HFFc6 (cell line): ENCODE data around the gene ELOVL2. TPM values are rescaled to one million over a fixed set of nuclear protein-coding genes. Genes with fewer than 3 reads are reported as not detected.

Experiments
- DNase-seq: peaks from one replicate; pipeline ENCODE4 v3.0.0-alpha.2; 2018
- H3K27ac Mint-ChIP-seq: 2 replicates; pipeline ENCODE4 v1.8.0; 2020; ENCODE audit warnings: mild to moderate bottlenecking, mixed read lengths
- H3K27me3 Mint-ChIP-seq: 2 replicates; pipeline ENCODE4 v1.8.0; 2021; ENCODE audit warnings: mild to moderate bottlenecking, moderate library complexity, mixed read lengths; ENCODE audit not compliant: insufficient read depth
- H3K36me3 Mint-ChIP-seq: 2 replicates; pipeline ENCODE4 v1.8.0; 2021; ENCODE audit warnings: low read depth, mixed read lengths
- H3K4me1 Mint-ChIP-seq: 2 replicates; pipeline ENCODE4 v1.8.0; 2020; ENCODE audit warnings: low read depth, mixed read lengths
- H3K4me3 Mint-ChIP-seq: 2 replicates; pipeline ENCODE4 v1.8.0; 2020; ENCODE audit warnings: mild to moderate bottlenecking, moderate library complexity, mixed read lengths
- H3K9me3 Mint-ChIP-seq: 2 replicates; pipeline ENCODE4 v1.8.0; 2020; ENCODE audit warnings: mild to moderate bottlenecking, mixed read lengths
- total RNA-seq, 6 experiments: library from RNA; stranded (reverse); fragmentation: NEBNext Ultra II Directional; extraction: Animal tissue kit (Norgen Biotek cat#: 25700); gene quantifications; 2 replicates in 1 of 6; 3 replicates in 5 of 6; pipeline ENCODE4 v1.2.3, GENCODE V29; 2021
- TF ChIP-seq, protein P1 (sequence below): fragments of 200-600 bp; sonication (generic); IDR thresholded peaks from 2 replicates; pipeline ENCODE4 v1.5.0; 2021; ENCODE audit warnings: antibody characterized with exemption, mild to moderate bottlenecking

Gene ELOVL2
- total RNA-seq, 6 experiments from 2014 or later: 0.05 to 0.09 (median 0.05) TPM; not detected in 3

DNA sequence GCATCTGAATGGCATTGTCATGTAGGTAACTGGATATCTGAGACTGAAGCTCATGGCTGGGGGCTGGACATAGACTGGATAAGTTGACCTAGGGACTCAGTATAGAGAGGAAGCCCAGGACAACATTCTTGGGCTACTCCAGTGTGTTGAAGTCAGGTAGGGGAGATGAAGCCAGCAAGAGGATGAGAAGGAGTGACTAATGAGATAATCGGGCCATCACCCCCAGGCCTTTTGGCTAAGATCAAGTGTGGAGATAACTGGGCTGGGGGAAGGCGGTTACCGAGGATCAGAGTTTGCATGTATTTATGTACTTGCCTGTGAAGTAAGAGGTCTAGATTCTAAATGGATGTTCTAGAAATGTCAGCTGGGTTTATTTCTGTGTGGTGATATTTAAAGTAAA is 73.4 kb downstream of the ELOVL2 start:
- no peak overlapping the region for H3K27ac Mint-ChIP-seq
- H3K4me3 Mint-ChIP-seq: no peak overlapping the region
- H3K27me3 Mint-ChIP-seq: peaks cover 3% of the 10 kb centered on the region; the same call in 1 of the 2 replicates
- H3K9me3 Mint-ChIP-seq: peaks cover 15% of the 10 kb centered on the region
- no peaks in the 10 kb centered on the region for H3K36me3 Mint-ChIP-seq
- DNase-seq: no peak
- H3K4me1 Mint-ChIP-seq: peaks cover 6% of the 10 kb centered on the region
- TF ChIP-seq, protein P1, sequence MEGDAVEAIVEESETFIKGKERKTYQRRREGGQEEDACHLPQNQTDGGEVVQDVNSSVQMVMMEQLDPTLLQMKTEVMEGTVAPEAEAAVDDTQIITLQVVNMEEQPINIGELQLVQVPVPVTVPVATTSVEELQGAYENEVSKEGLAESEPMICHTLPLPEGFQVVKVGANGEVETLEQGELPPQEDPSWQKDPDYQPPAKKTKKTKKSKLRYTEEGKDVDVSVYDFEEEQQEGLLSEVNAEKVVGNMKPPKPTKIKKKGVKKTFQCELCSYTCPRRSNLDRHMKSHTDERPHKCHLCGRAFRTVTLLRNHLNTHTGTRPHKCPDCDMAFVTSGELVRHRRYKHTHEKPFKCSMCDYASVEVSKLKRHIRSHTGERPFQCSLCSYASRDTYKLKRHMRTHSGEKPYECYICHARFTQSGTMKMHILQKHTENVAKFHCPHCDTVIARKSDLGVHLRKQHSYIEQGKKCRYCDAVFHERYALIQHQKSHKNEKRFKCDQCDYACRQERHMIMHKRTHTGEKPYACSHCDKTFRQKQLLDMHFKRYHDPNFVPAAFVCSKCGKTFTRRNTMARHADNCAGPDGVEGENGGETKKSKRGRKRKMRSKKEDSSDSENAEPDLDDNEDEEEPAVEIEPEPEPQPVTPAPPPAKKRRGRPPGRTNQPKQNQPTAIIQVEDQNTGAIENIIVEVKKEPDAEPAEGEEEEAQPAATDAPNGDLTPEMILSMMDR: no peak

DNA sequence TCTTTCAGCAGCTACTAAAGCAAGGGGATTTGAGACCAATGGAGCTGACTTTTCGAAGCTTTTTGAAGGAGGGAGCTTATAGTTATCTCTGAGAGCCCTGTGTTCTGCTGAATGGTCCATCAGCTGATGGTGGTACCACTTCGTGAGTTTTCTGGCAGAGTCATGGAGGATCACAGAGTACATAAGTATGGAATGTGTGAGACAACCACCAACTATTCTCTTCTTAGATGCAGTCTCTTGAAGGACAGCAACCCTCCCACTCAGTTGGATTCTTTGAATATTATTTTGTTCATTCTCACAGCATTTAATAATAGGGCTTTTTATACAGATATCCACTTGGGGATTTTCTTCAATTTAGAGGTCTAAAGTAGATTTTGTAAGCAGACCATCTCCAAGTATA is 75.3 kb downstream of the ELOVL2 start:
- peaks cover 15% of the 10 kb centered on the region for H3K9me3 Mint-ChIP-seq
- H3K27me3 Mint-ChIP-seq: peaks cover 3% of the 10 kb centered on the region; the same call in 1 of the 2 replicates
- H3K36me3 Mint-ChIP-seq: no peaks in the 10 kb centered on the region
- DNase-seq: peak; percentile 51
- H3K4me1 Mint-ChIP-seq: peaks cover 6% of the 10 kb centered on the region
- peak overlapping the region; percentile 30; the same call in 1 of the 2 replicates for H3K27ac Mint-ChIP-seq
- no peak overlapping the region for H3K4me3 Mint-ChIP-seq
- TF ChIP-seq, protein P1: no peak

DNA sequence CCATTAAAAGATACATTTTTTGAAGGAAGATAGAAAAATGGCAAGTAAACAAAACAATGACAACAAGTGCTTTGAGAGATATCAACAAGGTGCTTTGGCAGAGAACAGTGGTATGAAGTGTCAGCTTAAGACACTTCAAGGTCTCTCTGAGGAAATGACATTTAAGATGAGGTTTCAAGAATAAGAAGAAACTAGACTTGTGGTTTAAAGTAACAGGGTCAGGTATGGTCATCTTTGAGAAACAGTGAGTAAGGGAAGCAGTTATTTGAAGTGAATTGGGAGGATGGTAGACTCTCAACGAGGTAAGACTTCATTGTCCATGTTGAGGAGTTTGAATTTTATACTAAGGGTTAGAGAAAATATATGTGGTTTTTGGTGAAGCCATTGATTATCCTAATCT is 79.4 kb downstream of the ELOVL2 start:
- H3K9me3 Mint-ChIP-seq: peaks cover 15% of the 10 kb centered on the region
- H3K27me3 Mint-ChIP-seq: no peaks in the 10 kb centered on the region; the same call in none of the 2 replicates
- no peak overlapping the region for H3K4me3 Mint-ChIP-seq
- H3K4me1 Mint-ChIP-seq: peaks cover 22% of the 10 kb centered on the region
- DNase-seq: no peak
- H3K36me3 Mint-ChIP-seq: no peaks in the 10 kb centered on the region
- TF ChIP-seq, protein P1: no peak
- H3K27ac Mint-ChIP-seq: no peak overlapping the region

DNA sequence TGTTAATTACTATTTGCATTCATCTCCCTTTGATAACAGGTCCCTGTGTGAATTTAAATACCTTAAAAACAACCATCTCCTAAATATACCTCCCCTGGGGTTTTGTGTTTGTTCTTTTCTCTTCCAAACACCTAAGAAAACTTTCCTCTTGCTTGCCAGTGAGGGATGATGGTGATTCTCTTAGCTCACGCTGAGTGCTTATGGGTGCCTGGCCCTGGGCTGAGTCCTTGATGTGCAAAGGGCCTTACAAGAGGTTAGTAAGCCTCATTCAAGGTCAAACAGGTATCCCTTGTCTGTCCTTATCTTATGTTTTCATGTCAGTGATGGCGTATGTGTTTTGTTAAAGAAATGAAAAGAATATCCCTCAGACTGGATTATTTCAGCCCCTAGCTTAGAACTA is 81.0 kb downstream of the ELOVL2 start:
- peaks cover 15% of the 10 kb centered on the region for H3K9me3 Mint-ChIP-seq
- no peaks in the 10 kb centered on the region for H3K36me3 Mint-ChIP-seq
- no peak overlapping the region for H3K27ac Mint-ChIP-seq
- H3K27me3 Mint-ChIP-seq: no peaks in the 10 kb centered on the region; the same call in none of the 2 replicates
- DNase-seq: no peak
- TF ChIP-seq, protein P1: no peak
- H3K4me1 Mint-ChIP-seq: peaks cover 16% of the 10 kb centered on the region
- H3K4me3 Mint-ChIP-seq: no peak overlapping the region

DNA sequence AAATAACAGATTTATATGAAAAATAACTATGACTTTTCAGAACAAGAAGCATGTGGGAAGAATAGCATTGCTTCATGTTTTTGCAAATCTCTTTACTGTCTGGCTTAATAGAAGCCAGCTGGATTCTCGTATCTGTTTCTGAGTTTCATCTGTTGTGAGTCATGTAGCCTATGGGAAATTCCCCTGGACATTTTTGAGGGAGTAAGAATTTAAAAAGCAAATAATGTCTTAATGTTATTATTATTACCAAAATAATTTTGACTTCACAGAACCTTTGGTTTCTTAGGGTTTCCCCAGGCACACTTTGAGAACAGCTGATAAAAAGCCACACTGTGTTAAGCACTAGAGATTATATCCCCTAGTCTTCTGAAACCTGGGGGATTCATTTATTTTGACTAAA is 81.4 kb downstream of the ELOVL2 start:
- H3K9me3 Mint-ChIP-seq: peaks cover 10% of the 10 kb centered on the region
- H3K27me3 Mint-ChIP-seq: no peaks in the 10 kb centered on the region; the same call in none of the 2 replicates
- DNase-seq: peak; percentile 67
- peaks cover 16% of the 10 kb centered on the region for H3K4me1 Mint-ChIP-seq
- H3K27ac Mint-ChIP-seq: no peak overlapping the region
- H3K4me3 Mint-ChIP-seq: no peak overlapping the region
- no peaks in the 10 kb centered on the region for H3K36me3 Mint-ChIP-seq
- TF ChIP-seq, protein P1: no peak

DNA sequence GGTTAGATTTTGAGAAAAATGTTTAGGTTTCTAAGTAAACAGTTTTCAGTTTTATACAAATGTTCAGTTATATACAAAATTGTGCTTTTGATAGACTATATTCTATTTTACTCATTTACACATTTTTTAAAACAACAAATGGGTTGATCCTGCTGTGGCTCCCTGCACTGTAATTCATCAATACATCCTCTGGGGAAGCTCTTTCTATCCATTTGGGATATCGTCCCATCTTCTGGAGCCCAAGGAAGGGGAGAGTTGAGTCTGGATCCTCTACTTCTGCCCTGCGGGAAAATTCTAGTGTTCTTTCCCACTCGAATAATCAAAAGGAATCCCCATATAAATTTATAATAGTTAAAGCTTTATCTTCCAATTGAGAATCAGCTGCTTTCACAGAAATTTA is 82.3 kb downstream of the ELOVL2 start:
- Mint-ChIP-seq H3K27me3 (no peaks in the 10 kb centered on the region; the same call in none of the 2 replicates), H3K4me1 (peaks cover 16% of the 10 kb centered on the region), H3K9me3 (peaks cover 6% of the 10 kb centered on the region), H3K36me3 (no peaks in the 10 kb centered on the region), H3K4me3 (no peak overlapping the region), H3K27ac (no peak overlapping the region)
- TF ChIP-seq, protein P1: peak; percentile 8; the same call in 1 of the 2 replicates
- no peak for DNase-seq
